BJ (cell line): Measurements from ENCODE around the gene RNGTT. TPM values are rescaled to one million over a fixed set of nuclear protein-coding genes. Genes with fewer than 3 reads are reported as not detected.

ENCODE experiments used
- CTCF ChIA-PET: fragments of 350-600 bp; formaldehyde crosslinking; extraction: SDS; loops from one replicate; lab custom pipeline; 2021; ENCODE audit warnings: antibody characterized with exemption, inconsistent platforms; lab: Yijun Ruan, JAX
- POLR2A ChIA-PET: fragments of 300-600 bp; sonication (Branson Sonifier 250); formaldehyde crosslinking; extraction: SDS; loops from one replicate; lab custom pipeline; 2021; ENCODE audit warnings: antibody characterized with exemption; lab: Charles Lee
- DNase-seq: peaks from one replicate; pipeline ENCODE4 v3.0.0-alpha.2; 2011; ENCODE audit warnings: low read depth
- H3K27me3 ChIP-seq: 2 replicates; pipeline ENCODE4 v1.6.0; 2011; ENCODE audit warnings: low read length; ENCODE audit not compliant: control insufficient read depth, insufficient read depth
- H3K36me3 ChIP-seq: 2 replicates; pipeline ENCODE4 v1.5.1; 2011; ENCODE audit warnings: low read length; ENCODE audit not compliant: control insufficient read depth, insufficient read depth
- H3K4me3 ChIP-seq: 2 replicates; pipeline ENCODE4 v1.5.1; 2011; ENCODE audit warnings: low read depth, mild to moderate bottlenecking, control low read depth, low read length
- polyA plus RNA-seq: library from polyadenylated mRNA; depleted of rRNA; stranded (reverse); fragments of >200 nt; gene quantifications from 2 replicates; pipeline ENCODE4 v1.2.3, GENCODE V29; 2011
- TF ChIP-seq, protein P1 (sequence below): IDR thresholded peaks from 2 replicates; pipeline ENCODE4 v1.5.1; 2011; ENCODE audit warnings: low read depth, mild to moderate bottlenecking, control low read depth, inconsistent platforms, low read length, moderate library complexity; ENCODE audit not compliant: insufficient read depth

The RNGTT gene
- polyA plus RNA-seq, 1 experiment = 3.2 TPM

DNA sequence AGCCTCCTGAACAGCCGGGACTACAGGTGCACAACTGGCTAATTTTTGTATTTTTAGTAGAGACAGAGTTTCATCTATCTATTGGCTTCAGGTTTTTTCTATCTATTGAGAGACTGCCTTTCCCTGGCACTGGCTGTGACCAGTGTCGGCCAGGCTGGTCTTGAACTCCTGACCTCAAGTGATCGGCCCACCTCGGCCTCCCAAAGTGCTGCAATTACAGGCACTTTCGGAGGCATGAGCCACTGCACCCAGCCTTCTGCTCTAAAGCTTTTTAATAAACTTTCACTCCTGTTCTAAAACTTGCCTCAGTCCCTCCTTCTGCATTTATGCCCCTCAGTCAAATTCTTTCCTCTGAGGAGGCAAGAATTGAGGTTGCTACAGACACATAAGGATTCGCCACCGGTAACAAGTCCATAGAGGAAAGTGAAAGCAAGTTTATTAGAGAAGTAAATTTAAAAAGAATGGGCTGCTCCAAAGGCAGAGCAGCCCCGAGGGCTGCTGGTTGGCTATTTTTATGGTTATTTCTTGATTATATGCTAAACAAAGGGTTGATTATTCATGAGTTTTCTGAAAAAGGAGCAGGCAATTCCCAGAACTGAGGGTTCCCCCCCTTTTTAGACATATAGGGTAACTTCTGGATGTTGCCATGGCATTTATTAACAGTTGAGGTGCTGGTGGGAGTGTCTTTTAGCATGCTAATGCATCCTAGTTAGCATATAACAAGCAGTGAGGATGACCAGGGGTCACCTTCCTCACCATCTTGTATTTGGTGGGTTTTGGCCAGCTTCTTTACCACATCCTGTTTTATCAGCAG, 44.8 kb upstream of the RNGTT start:
- ChIA-PET POLR2A (no interaction called here), CTCF (no interaction called here)
- H3K36me3 ChIP-seq = no peaks in the 10 kb centered on the region
- TF ChIP-seq, protein P1, sequence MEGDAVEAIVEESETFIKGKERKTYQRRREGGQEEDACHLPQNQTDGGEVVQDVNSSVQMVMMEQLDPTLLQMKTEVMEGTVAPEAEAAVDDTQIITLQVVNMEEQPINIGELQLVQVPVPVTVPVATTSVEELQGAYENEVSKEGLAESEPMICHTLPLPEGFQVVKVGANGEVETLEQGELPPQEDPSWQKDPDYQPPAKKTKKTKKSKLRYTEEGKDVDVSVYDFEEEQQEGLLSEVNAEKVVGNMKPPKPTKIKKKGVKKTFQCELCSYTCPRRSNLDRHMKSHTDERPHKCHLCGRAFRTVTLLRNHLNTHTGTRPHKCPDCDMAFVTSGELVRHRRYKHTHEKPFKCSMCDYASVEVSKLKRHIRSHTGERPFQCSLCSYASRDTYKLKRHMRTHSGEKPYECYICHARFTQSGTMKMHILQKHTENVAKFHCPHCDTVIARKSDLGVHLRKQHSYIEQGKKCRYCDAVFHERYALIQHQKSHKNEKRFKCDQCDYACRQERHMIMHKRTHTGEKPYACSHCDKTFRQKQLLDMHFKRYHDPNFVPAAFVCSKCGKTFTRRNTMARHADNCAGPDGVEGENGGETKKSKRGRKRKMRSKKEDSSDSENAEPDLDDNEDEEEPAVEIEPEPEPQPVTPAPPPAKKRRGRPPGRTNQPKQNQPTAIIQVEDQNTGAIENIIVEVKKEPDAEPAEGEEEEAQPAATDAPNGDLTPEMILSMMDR = no peak
- no peak overlapping the region for H3K4me3 ChIP-seq
- DNase-seq = no peak
- peaks cover 6% of the 10 kb centered on the region; the same call in 1 of the 2 replicates for H3K27me3 ChIP-seq

DNA sequence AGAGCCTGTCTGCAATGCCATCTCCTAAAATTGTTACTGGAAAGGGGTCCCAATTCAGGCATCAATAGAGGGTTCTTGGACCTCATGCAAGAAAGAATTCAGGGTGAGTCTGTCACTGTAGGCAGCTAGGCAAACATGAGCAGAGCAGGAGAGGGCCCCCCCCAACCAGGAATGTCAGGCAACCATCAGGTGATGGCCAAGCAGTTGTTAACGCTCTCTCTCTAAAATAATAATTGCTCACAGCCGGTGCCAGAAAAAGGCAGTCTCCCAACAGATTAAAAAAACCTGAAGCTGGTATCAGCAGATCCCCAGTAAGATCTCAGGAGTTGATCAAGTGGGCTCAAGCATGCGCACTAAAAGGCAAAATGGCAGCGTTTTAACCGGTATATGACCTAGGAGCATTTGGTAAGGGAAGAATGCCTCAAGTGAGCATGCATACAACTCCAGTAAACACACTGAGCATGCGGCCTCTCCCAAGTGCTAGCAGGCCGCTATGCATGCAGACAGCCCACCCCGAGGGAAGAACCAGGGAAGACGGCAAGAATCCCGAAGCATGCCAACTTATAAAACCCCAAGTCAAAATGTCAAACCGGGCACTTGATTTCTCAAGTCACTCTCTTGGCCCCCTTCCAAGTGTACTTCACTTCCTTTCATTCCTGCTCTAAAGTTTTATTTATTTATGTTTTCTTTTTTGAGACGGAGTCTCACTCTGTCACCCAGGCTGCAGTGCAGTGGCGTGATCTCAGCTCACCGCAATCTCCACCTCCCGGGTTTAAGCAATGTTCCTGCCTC, 44.0 kb upstream of the RNGTT start:
- TF ChIP-seq, protein P1 = no peak
- Histone ChIP-seq H3K4me3 (no peak overlapping the region), H3K36me3 (no peaks in the 10 kb centered on the region), H3K27me3 (peaks cover 6% of the 10 kb centered on the region; the same call in 1 of the 2 replicates)
- DNase-seq = no peak
- ChIA-PET CTCF (no interaction called here), POLR2A (no interaction called here)

DNA sequence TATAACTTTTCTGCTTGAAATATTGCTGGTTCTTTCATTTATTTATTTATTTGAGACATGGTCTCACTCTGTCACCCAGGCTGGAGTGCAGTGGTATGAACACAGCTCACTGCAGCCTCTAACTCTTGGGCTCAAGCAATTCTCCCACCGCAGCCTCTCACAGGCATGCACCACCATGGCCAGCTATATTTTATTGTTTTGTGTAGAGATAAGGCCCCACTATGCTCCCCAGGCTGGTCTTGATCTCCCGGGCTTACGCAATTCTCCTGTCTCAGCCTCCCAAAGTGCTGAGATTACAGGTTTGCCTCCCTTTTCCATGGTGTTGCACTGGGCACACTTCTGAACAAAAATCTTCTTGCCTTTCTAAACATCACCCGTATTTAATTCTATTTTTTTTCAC, 39.1 kb upstream of the RNGTT start:
- Histone ChIP-seq H3K36me3 (no peaks in the 10 kb centered on the region), H3K4me3 (no peak overlapping the region), H3K27me3 (no peaks in the 10 kb centered on the region; the same call in 1 of the 2 replicates)
- DNase-seq = no peak
- POLR2A ChIA-PET = no interaction called here
- CTCF ChIA-PET = interaction anchor here (1.4 to 2.2 kb wide), 2 partner anchors 18 to 19 kb away, joined by 3 to 9 read pairs; no protein-coding TSS in a partner anchor
- TF ChIP-seq, protein P1 = no peak

DNA sequence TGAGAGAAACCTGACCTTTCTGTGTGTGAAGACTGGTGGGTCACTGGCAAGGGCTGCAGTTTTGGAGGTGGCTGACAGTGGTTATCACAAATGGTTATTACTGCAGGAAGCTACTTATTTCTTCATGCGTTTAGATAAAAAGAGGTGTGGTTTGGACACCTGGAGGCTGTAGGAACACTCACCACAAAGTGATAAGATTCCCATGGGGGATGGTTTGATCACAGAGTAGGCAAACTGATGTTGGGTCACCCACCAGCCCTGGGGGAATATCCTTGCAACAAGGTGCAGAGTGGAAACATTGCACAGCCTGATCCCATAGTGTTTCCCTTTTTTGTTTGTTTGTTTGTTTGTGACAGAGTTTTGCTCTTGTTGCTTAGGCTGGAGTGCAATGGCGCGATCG, 33.9 kb upstream of the RNGTT start:
- CTCF ChIA-PET = interaction anchor here (0.6 kb wide), 1 partner anchor 44 kb away, joined by 3 read pairs; no protein-coding TSS in a partner anchor
- no peaks in the 10 kb centered on the region; the same call in 1 of the 2 replicates for H3K27me3 ChIP-seq
- DNase-seq = no peak
- H3K4me3 ChIP-seq = no peak overlapping the region
- H3K36me3 ChIP-seq = no peaks in the 10 kb centered on the region
- TF ChIP-seq, protein P1 = no peak
- POLR2A ChIA-PET = no interaction called here
